ENCODE measurements around the gene TEX101.

The TEX101 gene

DNA sequence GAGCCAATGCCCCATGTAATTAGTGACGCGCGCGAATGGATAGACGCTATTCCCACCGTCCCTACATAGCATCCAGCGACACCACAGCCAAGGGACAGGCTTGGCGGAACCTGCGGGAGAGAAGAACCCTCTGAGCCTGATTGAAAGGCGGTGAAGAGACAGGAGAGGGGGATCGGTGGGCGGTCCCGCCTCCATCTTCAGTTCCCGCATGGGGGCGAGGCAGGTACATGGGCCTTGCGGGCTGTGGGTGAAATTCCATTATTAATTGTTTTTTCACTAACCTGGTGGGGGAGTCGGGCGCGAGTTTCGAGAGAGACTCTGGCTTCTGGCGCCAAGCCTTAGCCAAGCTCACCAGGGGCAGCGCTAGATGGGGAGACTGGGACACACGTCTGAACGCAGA is 8.4 kb upstream of the TEX101 start:
- H3K9me3 Mint-ChIP-seq = no peaks in the 10 kb centered on the region
- H3K4me1 Mint-ChIP-seq = no peaks in the 10 kb centered on the region
- peaks cover 5% of the 10 kb centered on the region for H3K27me3 Mint-ChIP-seq
- no peak for DNase-seq
- H3K4me3 Mint-ChIP-seq = no peak overlapping the region
- ATAC-seq = no peak
- no peak overlapping the region for H3K27ac Mint-ChIP-seq

DNA sequence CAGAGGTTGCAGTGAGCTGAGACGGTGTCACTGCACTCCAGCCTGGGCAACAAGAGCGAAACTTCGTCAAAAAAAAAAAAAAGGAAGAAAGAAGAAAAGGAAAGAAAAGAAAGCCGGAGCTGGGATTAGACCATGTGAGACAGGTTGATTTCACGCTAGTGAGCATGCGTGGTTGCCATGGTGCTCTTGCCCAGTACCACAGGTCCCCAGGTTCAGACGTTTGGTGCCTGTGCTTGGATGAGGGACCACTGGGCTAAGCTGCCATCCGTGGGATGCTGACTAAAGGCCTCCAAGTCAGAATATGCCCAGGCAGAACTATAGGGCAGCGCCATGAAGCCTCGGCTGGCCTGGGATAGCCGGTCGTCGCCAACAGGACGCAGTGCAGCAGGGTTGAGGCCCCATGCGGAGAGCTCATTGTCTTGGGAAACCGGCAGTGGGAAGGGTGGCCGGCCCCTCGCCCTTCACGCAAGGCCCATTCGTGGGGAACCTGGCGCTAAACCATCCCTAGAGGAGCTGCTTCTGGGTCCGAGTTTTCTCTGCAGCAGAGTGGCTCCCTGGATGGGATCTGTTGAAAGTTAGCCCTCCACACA is 7.2 kb upstream of the TEX101 start:
- Mint-ChIP-seq H3K27me3 (no peaks in the 10 kb centered on the region), H3K9me3 (no peaks in the 10 kb centered on the region), H3K4me1 (no peaks in the 10 kb centered on the region), H3K27ac (no peak overlapping the region), H3K4me3 (no peak overlapping the region)
- ATAC-seq = no peak
- DNase-seq = no peak

DNA sequence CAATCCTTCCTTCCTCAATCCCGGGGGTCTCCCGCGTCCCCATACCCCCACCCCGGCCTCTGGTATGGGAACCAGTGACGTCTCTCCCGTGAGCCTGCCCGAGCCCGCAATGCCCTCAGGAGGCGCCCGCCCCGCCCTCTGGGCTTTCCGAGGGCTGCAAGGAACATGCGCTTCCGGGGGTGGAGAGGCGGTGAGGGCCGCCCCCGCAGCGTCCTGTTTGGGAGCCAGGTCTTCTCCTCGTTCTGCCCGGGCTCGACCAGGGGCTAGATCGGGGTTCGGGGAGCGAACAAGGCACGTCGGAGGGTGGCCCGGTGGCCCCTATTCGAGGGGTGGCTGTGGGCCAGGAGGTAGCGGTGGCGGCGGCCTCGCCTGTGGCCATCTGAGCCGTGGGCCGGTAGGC is 6.6 kb upstream of the TEX101 start:
- Mint-ChIP-seq H3K9me3 (no peaks in the 10 kb centered on the region), H3K4me1 (no peaks in the 10 kb centered on the region), H3K4me3 (no peak overlapping the region), H3K27me3 (no peaks in the 10 kb centered on the region), H3K27ac (no peak overlapping the region)
- ATAC-seq (no peak), DNase-seq (no peak)

DNA sequence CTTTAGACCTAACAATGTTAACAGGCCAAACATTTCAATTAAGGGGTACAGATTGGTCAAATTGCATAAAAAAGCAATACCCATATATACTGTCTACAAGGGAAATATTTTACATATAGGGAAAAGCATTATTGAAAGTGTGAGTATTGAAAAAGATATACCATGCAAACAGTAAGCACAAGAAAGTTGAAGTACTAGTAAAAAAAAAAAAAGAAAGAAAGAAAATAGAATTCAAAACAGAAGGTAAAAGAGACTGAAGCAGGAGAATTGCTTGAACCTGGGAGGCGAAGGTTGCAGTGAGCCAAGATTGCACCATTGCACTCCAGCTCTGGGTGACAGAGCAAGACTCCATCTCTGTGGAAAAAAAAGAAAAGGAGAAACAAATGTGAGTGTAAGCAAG is 5.3 kb upstream of the TEX101 start:
- DNase-seq (no peak), ATAC-seq (no peak)
- H3K27ac Mint-ChIP-seq = no peak overlapping the region

DNA sequence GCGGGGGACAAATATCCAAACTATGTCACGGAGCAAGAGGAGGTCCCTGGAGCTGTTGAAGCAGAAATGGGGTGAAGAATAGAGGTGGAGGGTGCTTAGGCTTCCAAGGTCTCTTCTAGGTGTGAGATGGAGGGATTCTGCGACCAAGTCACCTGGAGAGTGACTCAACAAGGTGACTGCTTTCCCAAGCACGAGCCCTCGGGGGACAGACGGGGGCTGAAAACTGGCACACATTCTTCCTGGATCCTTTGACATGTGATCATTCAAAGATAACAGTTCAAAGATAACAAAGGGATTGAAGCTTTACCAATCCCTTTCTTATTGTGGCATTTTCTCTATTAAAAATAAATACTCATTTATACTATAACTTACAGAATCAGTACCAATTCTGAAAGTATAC is 2.2 kb upstream of the TEX101 start:
- H3K4me1 Mint-ChIP-seq = no peaks in the 10 kb centered on the region
- ATAC-seq = no peak
- no peaks in the 10 kb centered on the region for H3K27me3 Mint-ChIP-seq
- no peak overlapping the region for H3K27ac Mint-ChIP-seq
- DNase-seq = no peak
- H3K9me3 Mint-ChIP-seq = no peaks in the 10 kb centered on the region
- no peak overlapping the region for H3K4me3 Mint-ChIP-seq

More for the DNA sequence above, 5.3 kb upstream of the TEX101 start:
- H3K9me3 Mint-ChIP-seq = no peaks in the 10 kb centered on the region
- H3K27me3 Mint-ChIP-seq = no peaks in the 10 kb centered on the region
- no peak overlapping the region for H3K4me3 Mint-ChIP-seq
- H3K4me1 Mint-ChIP-seq = no peaks in the 10 kb centered on the region

DNA sequence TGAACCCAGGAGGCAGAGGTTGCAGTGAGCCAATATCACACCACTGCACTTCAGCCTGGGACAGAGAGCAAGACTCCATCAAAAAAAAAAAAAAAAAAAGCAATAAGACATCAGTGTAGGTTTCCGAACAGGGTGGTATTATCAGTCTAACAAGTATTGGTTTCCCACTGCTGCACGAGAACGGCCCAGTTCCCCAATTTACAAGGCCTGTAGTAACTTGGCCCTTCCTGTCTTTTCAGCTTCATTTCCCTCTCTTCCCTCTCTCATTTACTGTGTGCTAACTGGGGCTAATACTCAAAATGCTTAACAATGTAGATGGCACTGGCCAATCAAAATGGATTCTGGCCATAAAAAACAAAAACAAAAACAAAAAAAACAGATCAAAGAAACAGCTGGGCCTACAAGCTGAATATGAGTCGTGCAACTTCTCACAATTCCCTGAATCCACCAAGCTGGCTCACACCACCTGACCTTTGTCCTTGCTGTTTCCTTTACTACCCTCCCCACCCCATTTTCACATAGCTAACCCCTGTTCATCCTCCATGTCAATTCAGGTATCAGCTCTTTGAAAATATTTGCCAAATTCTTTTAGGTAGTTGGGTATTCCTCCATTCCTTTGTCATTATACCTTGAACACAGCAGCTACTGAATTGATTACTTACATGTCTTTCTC is 2.4 kb downstream of the TEX101 start:
- no peak for ATAC-seq
- no peaks in the 10 kb centered on the region for H3K4me1 Mint-ChIP-seq
- peak overlapping the region in 1 of 2 donors; percentile 34 for H3K27ac Mint-ChIP-seq
- no peak for DNase-seq
- no peak overlapping the region for H3K4me3 Mint-ChIP-seq
- no peaks in the 10 kb centered on the region for H3K9me3 Mint-ChIP-seq
- H3K27me3 Mint-ChIP-seq = no peaks in the 10 kb centered on the region

DNA sequence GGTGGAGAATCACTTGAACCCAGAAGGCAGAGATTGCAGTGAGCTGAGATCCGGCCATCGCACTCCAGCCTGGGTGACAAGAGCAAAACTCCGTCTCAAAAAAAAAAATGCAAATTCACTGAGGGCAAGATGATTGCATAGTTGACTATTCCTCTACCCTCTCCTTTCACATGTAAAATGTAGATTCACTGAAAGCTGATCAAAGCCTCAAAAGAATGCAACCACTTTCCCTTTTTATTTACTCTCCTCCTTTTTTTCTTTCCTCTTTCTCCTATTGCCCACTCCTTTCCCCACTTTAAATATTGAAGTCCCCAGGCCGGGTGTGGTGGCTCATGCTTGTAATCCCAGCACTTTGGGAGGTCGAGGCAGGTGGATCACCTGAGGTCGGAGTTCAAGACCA is 6.3 kb downstream of the TEX101 start:
- no peak for DNase-seq
- ATAC-seq = no peak
- Mint-ChIP-seq H3K4me1 (peaks cover 8% of the 10 kb centered on the region), H3K4me3 (no peak overlapping the region), H3K9me3 (no peaks in the 10 kb centered on the region), H3K27me3 (no peaks in the 10 kb centered on the region), H3K27ac (peak overlapping the region in 1 of 2 donors; percentile 38)

DNA sequence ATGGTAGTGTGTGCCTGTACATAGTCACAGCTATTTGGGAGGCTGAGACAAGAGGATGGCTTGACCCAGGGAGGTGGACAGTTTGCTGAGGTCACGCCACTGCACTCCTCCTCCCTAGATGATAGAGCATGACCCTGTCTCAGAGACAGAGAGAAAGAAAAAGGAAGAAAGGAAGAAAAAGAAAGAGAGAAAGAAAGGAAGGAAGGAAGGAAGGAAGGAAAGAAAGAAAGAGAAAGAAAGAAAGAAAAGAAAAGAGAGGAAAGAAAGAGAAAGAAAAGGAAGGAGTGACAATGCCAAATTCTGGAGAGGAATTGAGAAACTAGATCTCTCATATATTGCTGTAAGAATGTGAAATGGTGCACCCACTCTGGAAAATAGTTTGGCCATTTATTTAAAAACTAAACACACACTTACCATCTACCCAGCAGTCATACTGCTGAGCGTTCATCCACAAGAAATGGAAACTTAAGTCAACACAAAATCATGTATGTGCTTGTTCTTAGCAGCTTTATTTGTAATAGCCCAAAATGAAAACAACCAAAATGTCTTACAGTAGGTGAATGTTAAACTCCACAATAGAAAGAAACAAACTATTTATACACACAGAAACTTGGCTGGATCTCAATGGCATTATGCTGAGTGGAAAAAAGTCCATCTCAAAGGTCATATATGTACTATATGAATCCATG is 7.5 kb downstream of the TEX101 start:
- Mint-ChIP-seq H3K27me3 (no peaks in the 10 kb centered on the region), H3K27ac (no peak overlapping the region), H3K4me1 (peaks cover 10% of the 10 kb centered on the region), H3K9me3 (no peaks in the 10 kb centered on the region), H3K4me3 (no peak overlapping the region)
- ATAC-seq (no peak), DNase-seq (no peak)

DNA sequence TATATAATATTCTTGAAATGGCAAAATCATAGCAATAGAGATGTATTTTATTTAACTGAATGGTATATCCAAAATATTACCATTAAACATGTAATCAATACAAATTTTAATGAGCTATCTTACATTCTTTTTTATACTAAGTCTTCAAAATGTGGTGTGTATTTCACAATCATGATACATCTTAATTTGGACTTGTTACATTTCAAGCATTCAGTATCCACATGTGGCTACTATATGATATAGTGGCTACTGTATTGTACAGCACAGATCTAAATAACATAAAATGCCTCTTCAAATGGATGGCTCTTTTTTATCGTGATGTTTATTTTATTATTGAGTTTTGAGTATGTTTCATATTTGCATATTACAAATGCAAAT is 8.0 kb downstream of the TEX101 start:
- DNase-seq (no peak), ATAC-seq (no peak)
- H3K4me3 Mint-ChIP-seq = no peak overlapping the region
- no peaks in the 10 kb centered on the region for H3K27me3 Mint-ChIP-seq
- H3K4me1 Mint-ChIP-seq = peaks cover 10% of the 10 kb centered on the region
- H3K9me3 Mint-ChIP-seq = no peaks in the 10 kb centered on the region
- no peak overlapping the region for H3K27ac Mint-ChIP-seq

DNA sequence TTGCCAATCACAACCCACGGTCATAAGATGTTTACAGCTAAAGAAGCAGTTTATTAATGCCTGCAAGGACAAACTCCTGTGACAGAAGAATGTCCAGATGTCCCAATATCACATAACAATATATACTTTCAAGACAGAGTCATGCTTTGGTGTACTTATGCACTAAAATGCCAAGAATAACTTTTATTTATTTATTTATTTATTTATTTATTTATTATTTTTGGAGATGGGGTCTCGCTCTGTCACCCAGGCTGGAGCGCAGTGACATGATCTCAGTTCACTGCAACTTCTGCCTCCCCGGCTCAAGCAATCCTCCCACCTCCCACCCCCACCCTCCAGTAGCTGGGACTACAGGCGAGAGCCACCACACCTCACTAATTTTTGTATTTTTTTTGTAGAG is 9.1 kb downstream of the TEX101 start:
- ATAC-seq = no peak
- H3K4me3 Mint-ChIP-seq = no peak overlapping the region
- H3K4me1 Mint-ChIP-seq = peaks cover 10% of the 10 kb centered on the region
- DNase-seq = no peak
- no peak overlapping the region for H3K27ac Mint-ChIP-seq
- H3K9me3 Mint-ChIP-seq = no peaks in the 10 kb centered on the region
- no peaks in the 10 kb centered on the region for H3K27me3 Mint-ChIP-seq

DNA sequence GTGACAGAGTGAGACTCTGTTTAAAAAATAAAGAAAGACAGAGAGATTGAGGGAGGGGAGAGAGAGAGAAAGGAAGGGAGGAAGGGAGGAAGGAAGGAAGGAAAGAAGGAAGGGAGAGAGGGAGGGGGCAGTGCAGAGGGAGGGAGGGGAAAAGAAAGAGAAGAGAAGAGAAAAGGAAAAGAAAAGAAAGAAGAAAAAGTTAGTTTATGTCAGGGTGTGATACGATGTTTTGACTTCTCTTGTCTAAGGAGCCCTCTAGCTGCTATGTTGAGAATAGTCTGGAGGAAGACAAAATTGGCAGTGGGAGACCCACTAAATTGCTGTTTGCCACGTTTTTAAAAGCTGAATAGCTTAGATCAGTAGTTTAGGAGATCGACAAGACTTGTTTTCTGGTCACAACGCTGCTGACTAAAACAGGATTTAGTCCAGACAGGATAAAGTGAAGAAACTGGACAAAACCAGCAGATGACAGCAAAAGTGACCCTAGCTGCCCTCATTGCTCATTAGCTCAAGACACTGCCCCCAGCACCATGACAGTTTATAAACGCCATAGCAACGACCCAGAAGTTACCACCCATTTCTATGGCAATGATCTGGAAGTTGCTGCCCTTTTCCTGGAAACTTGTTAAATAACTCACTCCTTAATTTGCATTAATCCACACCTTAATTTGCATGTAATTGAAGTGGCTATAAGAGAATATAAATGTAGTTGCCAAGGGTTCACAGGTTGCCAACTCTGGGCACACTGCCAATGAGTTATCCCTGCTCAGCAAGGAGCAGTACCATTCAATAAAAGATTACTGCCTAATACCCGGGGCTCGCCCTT is 11.1 kb downstream of the TEX101 start:
- ATAC-seq (no peak), DNase-seq (no peak)
- H3K27ac Mint-ChIP-seq = no peak overlapping the region
- no peaks in the 10 kb centered on the region for H3K9me3 Mint-ChIP-seq
- H3K4me3 Mint-ChIP-seq = no peak overlapping the region
- H3K4me1 Mint-ChIP-seq = peaks cover 18% of the 10 kb centered on the region
- H3K27me3 Mint-ChIP-seq = no peaks in the 10 kb centered on the region

DNA sequence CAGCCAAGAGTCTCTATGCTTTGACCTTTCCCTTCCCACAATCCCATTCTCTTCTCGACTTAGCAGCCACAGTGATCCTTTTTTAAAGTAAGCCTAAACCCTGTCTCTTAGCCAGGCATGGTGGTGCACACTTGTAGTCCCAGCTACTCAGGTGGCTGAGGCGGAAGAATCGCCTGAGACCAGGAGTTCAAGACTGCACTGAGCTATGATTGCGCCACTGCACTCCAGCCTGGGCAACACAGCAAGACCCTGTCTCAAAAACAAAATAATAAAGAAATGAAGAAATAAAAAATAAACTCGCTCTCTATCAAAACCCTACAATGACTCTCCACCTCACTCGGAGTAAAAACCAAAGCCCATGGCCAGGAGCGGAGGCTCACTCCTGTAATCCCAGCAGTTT is 14.7 kb downstream of the TEX101 start:
- Mint-ChIP-seq H3K27me3 (no peaks in the 10 kb centered on the region), H3K27ac (no peak overlapping the region), H3K9me3 (no peaks in the 10 kb centered on the region), H3K4me3 (no peak overlapping the region), H3K4me1 (peaks cover 28% of the 10 kb centered on the region)
- ATAC-seq = no peak
- no peak for DNase-seq

DNA sequence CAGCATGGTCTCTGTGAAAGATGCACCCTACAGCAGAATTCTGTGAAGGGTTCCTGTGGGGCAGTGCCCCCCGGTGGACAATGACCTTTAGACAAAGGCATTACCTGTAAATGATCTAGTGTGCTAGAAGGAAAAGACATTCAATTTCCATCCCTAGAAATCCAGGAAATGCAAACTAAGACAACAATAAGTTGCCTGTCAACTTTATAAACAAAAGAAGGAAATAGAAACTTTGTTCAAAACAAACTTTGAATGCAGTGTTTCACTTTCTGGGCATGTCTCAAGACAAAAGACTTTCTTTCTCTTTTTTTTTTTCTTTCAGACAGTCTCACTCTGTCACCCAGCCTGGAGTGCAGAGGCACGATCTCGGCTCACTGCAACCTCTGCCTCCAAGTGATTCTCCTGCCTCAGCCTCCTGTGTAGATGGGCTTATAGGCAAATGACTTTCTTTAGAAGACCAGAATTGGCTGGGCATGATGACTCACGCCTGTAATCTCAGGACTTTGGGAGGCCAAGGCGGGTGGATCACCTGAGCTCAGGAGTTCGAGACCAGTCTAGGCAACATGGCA is 15.5 kb downstream of the TEX101 start:
- no peak for DNase-seq
- peak overlapping the region in 1 of 2 donors; percentile 80 for H3K27ac Mint-ChIP-seq
- H3K4me1 Mint-ChIP-seq = peaks cover 27% of the 10 kb centered on the region
- ATAC-seq = no peak
- H3K27me3 Mint-ChIP-seq = no peaks in the 10 kb centered on the region
- no peaks in the 10 kb centered on the region for H3K9me3 Mint-ChIP-seq
- H3K4me3 Mint-ChIP-seq = peak overlapping the region in 1 of 2 donors; percentile 5

DNA sequence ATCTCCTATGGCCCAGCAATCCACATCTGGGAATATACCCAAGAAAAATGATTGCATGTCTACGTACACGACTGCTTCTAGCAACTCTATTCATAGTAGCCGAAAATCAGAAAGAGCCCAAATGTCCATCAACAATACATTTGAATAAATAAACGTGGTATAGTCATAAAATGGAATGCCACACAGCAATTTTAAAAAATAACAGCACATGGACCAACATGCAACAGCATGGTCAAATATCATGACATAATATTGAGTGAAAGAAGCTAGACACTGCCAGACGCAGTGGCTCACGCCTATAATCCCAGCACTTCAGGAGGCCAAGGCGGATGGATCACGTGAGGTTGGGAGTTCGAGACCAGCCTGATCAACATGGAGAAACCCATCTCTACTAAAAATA is 16.3 kb downstream of the TEX101 start:
- ATAC-seq (no peak), DNase-seq (no peak)
- Mint-ChIP-seq H3K27me3 (no peaks in the 10 kb centered on the region), H3K4me1 (peaks cover 19% of the 10 kb centered on the region), H3K9me3 (no peaks in the 10 kb centered on the region), H3K27ac (peak overlapping the region in 1 of 2 donors; percentile 15), H3K4me3 (no peak overlapping the region)

DNA sequence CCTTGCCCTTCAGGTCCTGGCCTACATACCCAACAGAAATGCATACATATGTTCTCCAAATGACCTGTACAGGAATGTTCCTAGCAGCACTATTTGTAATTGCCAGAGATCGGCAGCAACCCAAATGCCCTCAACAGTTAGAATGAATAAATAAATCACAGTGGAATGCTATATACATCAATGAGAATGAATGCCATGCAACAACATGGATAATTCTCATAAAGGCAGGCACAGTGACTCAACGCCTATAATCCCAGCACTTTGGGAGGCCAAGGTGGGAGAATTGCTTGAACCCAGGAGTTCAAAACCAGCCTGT is 18.6 kb downstream of the TEX101 start:
- Mint-ChIP-seq H3K4me1 (peaks cover 30% of the 10 kb centered on the region), H3K27ac (no peak overlapping the region), H3K9me3 (no peaks in the 10 kb centered on the region), H3K27me3 (no peaks in the 10 kb centered on the region), H3K4me3 (no peak overlapping the region)
- ATAC-seq = no peak
- no peak for DNase-seq

DNA sequence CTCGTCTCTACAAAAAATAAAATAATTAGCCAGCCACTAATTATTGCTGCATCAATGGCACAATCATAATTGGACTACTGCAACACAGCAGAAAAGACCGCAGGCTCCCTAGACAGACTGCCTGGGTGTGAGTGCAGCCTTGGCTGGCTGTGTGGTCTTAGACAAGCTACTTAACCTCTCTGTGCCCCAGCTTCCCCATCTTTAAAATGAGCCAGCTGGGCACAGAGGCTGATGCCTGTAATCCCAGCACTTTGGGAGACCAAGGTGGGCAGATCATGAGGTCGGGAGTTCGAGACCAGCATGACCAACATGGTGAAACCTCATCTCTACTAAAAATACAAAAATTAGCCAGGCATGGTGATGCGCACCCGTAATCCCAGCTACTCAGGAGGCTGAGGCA is 19.0 kb downstream of the TEX101 start:
- Mint-ChIP-seq H3K4me1 (peaks cover 34% of the 10 kb centered on the region), H3K27me3 (no peaks in the 10 kb centered on the region), H3K4me3 (no peak overlapping the region), H3K27ac (no peak overlapping the region), H3K9me3 (no peaks in the 10 kb centered on the region)
- no peak for DNase-seq
- no peak for ATAC-seq
